Panc1 (cell line): Measurements from ENCODE around the gene LDLRAD4. TPM values are rescaled to one million over a fixed set of nuclear protein-coding genes. Genes with fewer than 3 reads are reported as not detected.

Experiments
- ATAC-seq: fragments of 200-7000 bp; cut with Tn5 transposase; 2 replicates; pipeline ENCODE4 v1.9.1; 2020; ENCODE audit warnings: mild to moderate bottlenecking, moderate library complexity
- BruUV-seq: library from RNA; stranded (reverse); fragments of 400-500 nt; replicated peaks from 2 replicates; lab custom pipeline; 2021; lab: Mats Ljungman, UMichigan
- CTCF ChIA-PET: fragments of 300-600 bp; sonication (Branson Sonifier 250); formaldehyde crosslinking; loops from one replicate; lab custom pipeline; 2022; ENCODE audit warnings: antibody characterized with exemption; lab: Charles Lee
- POLR2A ChIA-PET: fragments of 300-600 bp; sonication (Branson Sonifier 250); formaldehyde crosslinking; loops from one replicate; lab custom pipeline; 2022; ENCODE audit warnings: antibody characterized with exemption; lab: Charles Lee
- DNase-seq: peaks from one replicate; pipeline ENCODE4 v3.0.0-alpha.2; 2010; ENCODE audit warnings: low read depth, low spot score
- H3K27ac ChIP-seq: 2 replicates; pipeline ENCODE4 v1.5.1; 2011; ENCODE audit warnings: mild to moderate bottlenecking, low read length, inconsistent platforms
- H3K27me3 ChIP-seq: fragments of 200-500 bp; sonication (Bioruptor generic); 2 replicates; pipeline ENCODE4 v1.6.0; 2014; ENCODE audit warnings: low read length, inconsistent platforms; ENCODE audit not compliant: control insufficient read depth, insufficient read depth
- H3K36me3 ChIP-seq: fragments of 200-500 bp; sonication (Bioruptor generic); 2 replicates; pipeline ENCODE4 v1.5.1; 2014; ENCODE audit warnings: inconsistent platforms, mild to moderate bottlenecking, low read length, moderate library complexity; ENCODE audit not compliant: control insufficient read depth, insufficient read depth
- H3K4me1 ChIP-seq: 2 replicates; pipeline ENCODE4 v1.5.1; 2011; ENCODE audit warnings: inconsistent platforms, mild to moderate bottlenecking, low read length, moderate library complexity; ENCODE audit not compliant: control insufficient read depth, insufficient read depth
- H3K4me3 ChIP-seq, 2 experiments: 2 replicates each; pipeline ENCODE4 v1.5.1; 2011 to 2012; ENCODE audit warnings: low read depth in 2 of 2, low read length in 2 of 2, mild to moderate bottlenecking in 2 of 2, inconsistent platforms in 1 of 2, moderate library complexity in 1 of 2
- H3K9me3 ChIP-seq: fragments of 200-500 bp; sonication (Bioruptor generic); 2 replicates; pipeline ENCODE4 v1.5.1; 2014; ENCODE audit warnings: low read depth, mild to moderate bottlenecking, inconsistent platforms, low read length, moderate library complexity; ENCODE audit not compliant: control insufficient read depth, insufficient read depth
- POLR2AphosphoS5 ChIP-seq: IDR thresholded peaks from 2 replicates; pipeline ENCODE4 v1.6.1; 2012; ENCODE audit warnings: mild to moderate bottlenecking, low read depth, low read length, moderate library complexity
- SIN3A ChIP-seq: IDR thresholded peaks from 2 replicates; pipeline ENCODE4 v1.6.1; 2012; ENCODE audit warnings: low read depth, mild to moderate bottlenecking, low read length, moderate library complexity, borderline replicate concordance; ENCODE audit not compliant: insufficient read depth
- TCF7L2 ChIP-seq: IDR thresholded peaks from 2 replicates; pipeline ENCODE4 v1.6.1; 2011; ENCODE audit warnings: mild to moderate bottlenecking, low read depth, low read length, inconsistent platforms
- in situ Hi-C: cut with HindIII; loops from 2 replicates; pipeline ENCODE4 v1.10.0; 2016; ENCODE audit warnings: low sequenced_read_pairs, low pct_unique_long_range_greater_than_20kb
- intact Hi-C: fragments of 100-400 bp; cut with micrococcal nuclease; formaldehyde crosslinking; loops from one replicate; pipeline ENCODE4 v1.10.0; 2022; ENCODE audit not compliant: unreplicated experiment
- total RNA-seq: library from RNA; stranded (reverse); gene quantifications from one replicate; pipeline ENCODE4 v1.2.1, GENCODE V29; 2021; ENCODE audit not compliant: unreplicated experiment
- TF ChIP-seq, protein P1 (sequence below), 2 experiments: IDR thresholded peaks; 2 replicates each; pipeline ENCODE4 v1.6.1; 2011 to 2012; ENCODE audit warnings: low read depth in 2 of 2, control low read depth in 1 of 2, low read length in 1 of 2, mild to moderate bottlenecking in 1 of 2, moderate library complexity in 1 of 2; ENCODE audit not compliant: insufficient read depth in 1 of 2
- TF ChIP-seq, protein P2 (sequence below): fragments of 450-650 bp; IDR thresholded peaks from 2 replicates; pipeline ENCODE4 v1.5.1; 2017; ENCODE audit warnings: mild to moderate bottlenecking

LDLRAD4 gene
- total RNA-seq, 1 experiment from 2014 or later, result 0.28 TPM

- BruUV-seq, result no TSS peak
- H3K27me3 ChIP-seq, result no peaks in the 10 kb centered on the region; the same call in 1 of the 2 replicates
- ATAC-seq (no peak), DNase-seq (no peak)
- intact Hi-C loops (no loop called here), in situ Hi-C loops (no loop called here)
- TF ChIP-seq POLR2AphosphoS5 (no peak), SIN3A (no peak), TCF7L2 (no peak)
- TF ChIP-seq, protein P1, sequence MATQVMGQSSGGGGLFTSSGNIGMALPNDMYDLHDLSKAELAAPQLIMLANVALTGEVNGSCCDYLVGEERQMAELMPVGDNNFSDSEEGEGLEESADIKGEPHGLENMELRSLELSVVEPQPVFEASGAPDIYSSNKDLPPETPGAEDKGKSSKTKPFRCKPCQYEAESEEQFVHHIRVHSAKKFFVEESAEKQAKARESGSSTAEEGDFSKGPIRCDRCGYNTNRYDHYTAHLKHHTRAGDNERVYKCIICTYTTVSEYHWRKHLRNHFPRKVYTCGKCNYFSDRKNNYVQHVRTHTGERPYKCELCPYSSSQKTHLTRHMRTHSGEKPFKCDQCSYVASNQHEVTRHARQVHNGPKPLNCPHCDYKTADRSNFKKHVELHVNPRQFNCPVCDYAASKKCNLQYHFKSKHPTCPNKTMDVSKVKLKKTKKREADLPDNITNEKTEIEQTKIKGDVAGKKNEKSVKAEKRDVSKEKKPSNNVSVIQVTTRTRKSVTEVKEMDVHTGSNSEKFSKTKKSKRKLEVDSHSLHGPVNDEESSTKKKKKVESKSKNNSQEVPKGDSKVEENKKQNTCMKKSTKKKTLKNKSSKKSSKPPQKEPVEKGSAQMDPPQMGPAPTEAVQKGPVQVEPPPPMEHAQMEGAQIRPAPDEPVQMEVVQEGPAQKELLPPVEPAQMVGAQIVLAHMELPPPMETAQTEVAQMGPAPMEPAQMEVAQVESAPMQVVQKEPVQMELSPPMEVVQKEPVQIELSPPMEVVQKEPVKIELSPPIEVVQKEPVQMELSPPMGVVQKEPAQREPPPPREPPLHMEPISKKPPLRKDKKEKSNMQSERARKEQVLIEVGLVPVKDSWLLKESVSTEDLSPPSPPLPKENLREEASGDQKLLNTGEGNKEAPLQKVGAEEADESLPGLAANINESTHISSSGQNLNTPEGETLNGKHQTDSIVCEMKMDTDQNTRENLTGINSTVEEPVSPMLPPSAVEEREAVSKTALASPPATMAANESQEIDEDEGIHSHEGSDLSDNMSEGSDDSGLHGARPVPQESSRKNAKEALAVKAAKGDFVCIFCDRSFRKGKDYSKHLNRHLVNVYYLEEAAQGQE (IDR thresholded peaks at IDR 0.05; ENCODE audit: insufficient read depth in 1 of 2, low read depth in 2 of 2, low read length in 1 of 2), result no peak
- TF ChIP-seq, protein P2, sequence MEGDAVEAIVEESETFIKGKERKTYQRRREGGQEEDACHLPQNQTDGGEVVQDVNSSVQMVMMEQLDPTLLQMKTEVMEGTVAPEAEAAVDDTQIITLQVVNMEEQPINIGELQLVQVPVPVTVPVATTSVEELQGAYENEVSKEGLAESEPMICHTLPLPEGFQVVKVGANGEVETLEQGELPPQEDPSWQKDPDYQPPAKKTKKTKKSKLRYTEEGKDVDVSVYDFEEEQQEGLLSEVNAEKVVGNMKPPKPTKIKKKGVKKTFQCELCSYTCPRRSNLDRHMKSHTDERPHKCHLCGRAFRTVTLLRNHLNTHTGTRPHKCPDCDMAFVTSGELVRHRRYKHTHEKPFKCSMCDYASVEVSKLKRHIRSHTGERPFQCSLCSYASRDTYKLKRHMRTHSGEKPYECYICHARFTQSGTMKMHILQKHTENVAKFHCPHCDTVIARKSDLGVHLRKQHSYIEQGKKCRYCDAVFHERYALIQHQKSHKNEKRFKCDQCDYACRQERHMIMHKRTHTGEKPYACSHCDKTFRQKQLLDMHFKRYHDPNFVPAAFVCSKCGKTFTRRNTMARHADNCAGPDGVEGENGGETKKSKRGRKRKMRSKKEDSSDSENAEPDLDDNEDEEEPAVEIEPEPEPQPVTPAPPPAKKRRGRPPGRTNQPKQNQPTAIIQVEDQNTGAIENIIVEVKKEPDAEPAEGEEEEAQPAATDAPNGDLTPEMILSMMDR, result no peak
- ChIA-PET POLR2A (no interaction called here), CTCF (no interaction called here)
- H3K36me3 ChIP-seq, result no peaks in the 10 kb centered on the region
- no peaks in the 10 kb centered on the region for H3K9me3 ChIP-seq
- no peak overlapping the region for H3K27ac ChIP-seq
- H3K4me3 ChIP-seq, result no peak overlapping the region
- H3K4me1 ChIP-seq, result no peaks in the 10 kb centered on the region
Observed at GRCh38 chr18:13621446-13621849, 402.9 kb downstream of the LDLRAD4 start.

GRCh38 chr18:13621886-13622619 lies 403.5 kb downstream of the LDLRAD4 start:
- intact Hi-C loops, result no loop called here
- CTCF ChIA-PET, result no interaction called here
- TF ChIP-seq SIN3A, result no peak
- no peak for TF ChIP-seq POLR2AphosphoS5
- TF ChIP-seq TCF7L2, result no peak
- TF ChIP-seq, protein P1 (IDR thresholded peaks at IDR 0.05; ENCODE audit: insufficient read depth in 1 of 2, low read depth in 2 of 2, low read length in 1 of 2), result no peak
- TF ChIP-seq, protein P2, result no peak
- no peak overlapping the region for H3K27ac ChIP-seq
- no peaks in the 10 kb centered on the region for H3K9me3 ChIP-seq
- no peaks in the 10 kb centered on the region; the same call in 1 of the 2 replicates for H3K27me3 ChIP-seq
- POLR2A ChIA-PET, result no interaction called here
- H3K4me1 ChIP-seq, result no peaks in the 10 kb centered on the region
- DNase-seq, result no peak
- no peak overlapping the region for H3K4me3 ChIP-seq
- BruUV-seq, result no TSS peak
- in situ Hi-C loops, result no loop called here
- no peaks in the 10 kb centered on the region for H3K36me3 ChIP-seq
- no peak for ATAC-seq
